HCT116 (cell line): ENCODE measurements around the gene DHCR7. TPM values are rescaled to one million over a fixed set of nuclear protein-coding genes. Genes with fewer than 3 reads are reported as not detected.

Experiments
- ATAC-seq: fragments of 200-7000 bp; cut with Tn5 transposase; 2 replicates; pipeline ENCODE4 v1.9.1; 2020; ENCODE audit warnings: mild to moderate bottlenecking, moderate library complexity
- BruUV-seq: library from RNA; stranded (reverse); fragments of 400-500 nt; replicated peaks from 2 replicates; lab custom pipeline; 2021; lab: Mats Ljungman, UMichigan
- CTCF ChIA-PET: fragments of 300-600 bp; sonication (Branson Sonifier 250); formaldehyde crosslinking; loops from one replicate; lab custom pipeline; 2021; ENCODE audit warnings: antibody characterized with exemption; lab: Charles Lee
- POLR2A ChIA-PET: fragments of 300-600, 350-600 bp; sonication (Branson Sonifier 250); formaldehyde crosslinking; loops from one replicate; lab custom pipeline; 2021; ENCODE audit warnings: antibody characterized with exemption; lab: Charles Lee
- RAD21 ChIA-PET, 2 experiments: fragments of 300-600 bp; sonication (Branson Sonifier 250); formaldehyde crosslinking; loops; one replicate each; lab custom pipeline; 2023; ENCODE audit warnings: low total read pairs in 2 of 2; ENCODE audit not compliant: uncharacterized antibody in 2 of 2, unreplicated experiment in 2 of 2, low non-redundant PET in 1 of 2; lab: Charles Lee
- DNase-seq: peaks from one replicate; pipeline ENCODE4 v3.0.0-alpha.2; 2010; ENCODE audit warnings: low read depth, low spot score
- H2AFZ ChIP-seq: fragments of 200-600 bp; shearing (Covaris generic), sonication (generic); 2 replicates; pipeline ENCODE4 v1.6.1; 2017; ENCODE audit warnings: low read depth, mixed run types, mixed read lengths, antibody characterized with exemption, low read length; ENCODE audit not compliant: poor library complexity, severe bottlenecking
- H3K27ac ChIP-seq: 2 replicates; pipeline ENCODE4 v1.5.1; 2012; ENCODE audit warnings: low read depth, low read length
- H3K27me3 ChIP-seq: fragments of 200-600 bp; sonication (generic); 2 replicates; pipeline ENCODE4 v1.6.1; 2016; ENCODE audit warnings: mixed run types, low read length, mixed read lengths; ENCODE audit not compliant: insufficient read depth
- H3K36me3 ChIP-seq, 2 experiments: fragments of 200-500 bp in 1 of 2; fragments of 200-600 bp in 1 of 2; sonication (Bioruptor generic) in 1 of 2; sonication (generic) in 1 of 2; 2 replicates each; pipeline versions ENCODE4 v1.5.1 to v1.6.1; 2014 to 2016; ENCODE audit warnings: low read length in 2 of 2, inconsistent platforms in 1 of 2, mixed read lengths in 1 of 2, mixed run types in 1 of 2; ENCODE audit not compliant: insufficient read depth in 2 of 2, control insufficient read depth in 1 of 2
- H3K4me1 ChIP-seq, 2 experiments: fragments of 200-600 bp in 1 of 2; sonication (generic) in 1 of 2; 2 replicates each; pipeline versions ENCODE4 v1.5.1 to v1.6.1; 2012 to 2017; ENCODE audit warnings: low read length in 2 of 2, inconsistent platforms in 1 of 2, mild to moderate bottlenecking in 1 of 2, mixed read lengths in 1 of 2, mixed run types in 1 of 2, moderate library complexity in 1 of 2; ENCODE audit not compliant: insufficient read depth in 2 of 2, control insufficient read depth in 1 of 2
- H3K4me2 ChIP-seq: fragments of 200-600 bp; sonication (generic); 2 replicates; pipeline ENCODE4 v1.6.1; 2017; ENCODE audit warnings: mixed run types, low read length, mixed read lengths
- H3K4me3 ChIP-seq, 2 experiments: fragments of 200-600 bp in 1 of 2; sonication (generic) in 1 of 2; replicated peaks in 1 of 2; 2 replicates each; pipeline ENCODE4 v1.5.1; 2011 to 2016; ENCODE audit warnings: low read length in 2 of 2, control low read depth in 1 of 2, low read depth in 1 of 2, mild to moderate bottlenecking in 1 of 2, mixed read lengths in 1 of 2, mixed run types in 1 of 2
- H3K79me2 ChIP-seq: fragments of 200-600 bp; sonication (generic); 2 replicates; pipeline ENCODE4 v1.6.1; 2017; ENCODE audit warnings: mild to moderate bottlenecking, mixed run types, low read length, moderate library complexity, mixed read lengths; ENCODE audit not compliant: insufficient read depth
- H3K9ac ChIP-seq: fragments of 200-600 bp; sonication (generic); 2 replicates; pipeline ENCODE4 v1.6.1; 2016; ENCODE audit warnings: low read length, mixed read lengths
- H3K9me2 ChIP-seq: fragments of 200-600 bp; sonication (generic), shearing (Covaris generic); 2 replicates; pipeline ENCODE4 v1.6.1; 2017; ENCODE audit warnings: mixed run types, mild to moderate bottlenecking, moderate library complexity; ENCODE audit not compliant: insufficient read depth
- H3K9me3 ChIP-seq, 2 experiments: fragments of 200-500 bp in 1 of 2; fragments of 200-600 bp in 1 of 2; sonication (Bioruptor generic) in 1 of 2; sonication (generic) in 1 of 2; 2 replicates each; pipeline ENCODE4 v1.6.1; 2014 to 2017; ENCODE audit warnings: low read length in 2 of 2, mixed read lengths in 2 of 2, inconsistent platforms in 1 of 2, low read depth in 1 of 2, mild to moderate bottlenecking in 1 of 2, mixed run types in 1 of 2, moderate library complexity in 1 of 2; ENCODE audit not compliant: control insufficient read depth in 1 of 2, insufficient read depth in 1 of 2
- H4K20me1 ChIP-seq: fragments of 200-600 bp; sonication (generic), shearing (Covaris generic); 2 replicates; pipeline ENCODE4 v1.6.1; 2017; ENCODE audit warnings: mixed run types, mild to moderate bottlenecking, moderate library complexity; ENCODE audit not compliant: insufficient read depth
- ATF3 ChIP-seq: IDR thresholded peaks from 2 replicates; pipeline ENCODE4 v1.6.1; 2012
- ELF1 ChIP-seq: IDR thresholded peaks from 2 replicates; pipeline ENCODE4 v1.6.1; 2012; ENCODE audit warnings: low read depth, borderline replicate concordance
- EZH2phosphoT487 ChIP-seq: fragments of 200-600 bp; IDR thresholded peaks from 2 replicates; pipeline ENCODE4 v1.6.1; 2018; ENCODE audit warnings: antibody characterized with exemption, borderline replicate concordance
- FOSL1 ChIP-seq: IDR thresholded peaks from 2 replicates; pipeline ENCODE4 v1.6.1; 2012; ENCODE audit warnings: low read depth
- JUND ChIP-seq: IDR thresholded peaks from 2 replicates; pipeline ENCODE4 v1.6.1; 2012
- MAX ChIP-seq: IDR thresholded peaks from 2 replicates; pipeline ENCODE4 v1.6.1; 2012
- POLR2A ChIP-seq: IDR thresholded peaks from 2 replicates; pipeline ENCODE4 v1.7.0; 2011; ENCODE audit warnings: borderline replicate concordance; ENCODE audit not compliant: insufficient read depth, insufficient read length; ENCODE audit errors: extremely low read depth
- POLR2AphosphoS5 ChIP-seq: IDR thresholded peaks from 2 replicates; pipeline ENCODE4 v1.6.1; 2011; ENCODE audit warnings: mild to moderate bottlenecking, low read depth, low read length, moderate library complexity
- RAD21 ChIP-seq: IDR thresholded peaks from 2 replicates; pipeline ENCODE4 v1.6.1; 2012; ENCODE audit warnings: low read depth, mild to moderate bottlenecking
- REST ChIP-seq: IDR thresholded peaks from 2 replicates; pipeline ENCODE4 v1.6.1; 2012; ENCODE audit warnings: low read depth
- SIN3A ChIP-seq: IDR thresholded peaks from 2 replicates; pipeline ENCODE4 v1.6.1; 2012; ENCODE audit warnings: low read depth
- TCF7L2 ChIP-seq: IDR thresholded peaks from 2 replicates; pipeline ENCODE4 v1.7.0; 2011; ENCODE audit warnings: borderline replicate concordance, inconsistent platforms; ENCODE audit not compliant: insufficient read depth, insufficient read length; ENCODE audit errors: extremely low read depth
- YY1 ChIP-seq: IDR thresholded peaks from 2 replicates; pipeline ENCODE4 v1.6.1; 2011; ENCODE audit warnings: low read length, low read depth, moderate library complexity, mild to moderate bottlenecking; ENCODE audit not compliant: insufficient replicate concordance; ENCODE audit errors: extremely low read depth
- ZBTB33 ChIP-seq: IDR thresholded peaks from 2 replicates; pipeline ENCODE4 v1.6.1; 2011; ENCODE audit warnings: mild to moderate bottlenecking, low read length, moderate library complexity; ENCODE audit not compliant: insufficient replicate concordance; ENCODE audit errors: extremely low read depth
- ZFX ChIP-seq: fragments of 450-650 bp; IDR thresholded peaks from 2 replicates; pipeline ENCODE4 v1.6.1; 2017
- intact Hi-C: fragments of 100-400 bp; cut with micrococcal nuclease; formaldehyde crosslinking; loops from 2 replicates; pipeline ENCODE4 v1.10.0; 2022
- total RNA-seq: library from RNA; stranded (reverse); gene quantifications from one replicate; pipeline ENCODE4 v1.2.1, GENCODE V29; 2021; ENCODE audit not compliant: unreplicated experiment

DHCR7 gene
- total RNA-seq, 1 experiment from 2014 or later = 115 TPM

- POLR2A ChIA-PET = interaction anchor here (0.6 to 0.7 kb wide), 3 partner anchors 33 to 598 kb away, joined by 3 to 8 read pairs (median 4); no protein-coding TSS in a partner anchor
These were observed 4.2 kb upstream of the DHCR7 start for GRCh38 chr11:71452199-71453036.

More at GRCh38 chr11:71452199-71453036, 4.2 kb upstream of the DHCR7 start:
- Histone ChIP-seq H3K4me1 (peaks cover 9 to 24% of the 10 kb centered on the region in 2 experiments; a peak in 3 of 4 replicates), H3K36me3 (peaks cover 16 to 21% of the 10 kb centered on the region in 2 experiments; a peak in 3 of 4 replicates), H3K27me3 (no peaks in the 10 kb centered on the region), H3K4me3 (peak overlapping the region in 1 of 2 experiments; percentile 99; a peak in 2 of 4 replicates), H3K9ac (no peak overlapping the region), H3K4me2 (peak overlapping the region; percentile 58), H3K9me2 (no peaks in the 10 kb centered on the region), H2AFZ (no peak overlapping the region), H3K79me2 (peaks cover 48% of the 10 kb centered on the region), H3K27ac (no peak overlapping the region), H3K9me3 (no peaks in the 10 kb centered on the region), H4K20me1 (peaks cover 3% of the 10 kb centered on the region; the same call in 1 of the 2 replicates)
- BruUV-seq = no TSS peak
- CTCF ChIA-PET = interaction anchor here (0.6 to 1.1 kb wide), 6 partner anchors 32 to 365 kb away, joined by 3 to 5 read pairs (median 4); no protein-coding TSS in a partner anchor
- intact Hi-C loops = no loop called here
- no peak for DNase-seq
- RAD21 ChIA-PET = interaction anchor here in 1 of 2 experiments (0.7 kb wide), 1 partner anchor 27 kb away, joined by 4 read pairs; no protein-coding TSS in a partner anchor
- no peak for ATAC-seq
- no peak for TF ChIP-seq JUND
- TF ChIP-seq ZFX = no peak
- no peak for TF ChIP-seq ZBTB33
- no peak for TF ChIP-seq FOSL1
- no peak for TF ChIP-seq RAD21
- no peak for TF ChIP-seq EZH2phosphoT487
- no peak for TF ChIP-seq MAX
- no peak for TF ChIP-seq YY1
- TF ChIP-seq POLR2A = no peak
- TF ChIP-seq ATF3 = no peak
- TF ChIP-seq POLR2AphosphoS5 = no peak
- TF ChIP-seq SIN3A = no peak
- TF ChIP-seq TCF7L2 = no peak
- no peak for TF ChIP-seq REST
- TF ChIP-seq ELF1 = no peak
